ENCODE measurements around the gene TPRG1L. TPM values are rescaled to one million over a fixed set of nuclear protein-coding genes. Genes with fewer than 3 reads are reported as not detected.

TPRG1L gene
- total and polyA plus RNA-seq, 4 donors = 35.4 to 51.0 (median 40.5) TPM

- no peak for ATAC-seq (ENCODE audit: low FRiP score)
- 90 to 91% methylated on average over 14 of the region's 14 CpGs for WGBS, 2 donors
- H3K27me3 ChIP-seq (ENCODE audit: control insufficient read depth in 1 of 2, insufficient read depth in 2 of 2, low read length in 1 of 2) = no peaks in the 10 kb centered on the region
Measured at GRCh38 chr1:3664700-3665375, 40.0 kb downstream of the TPRG1L start.

GRCh38 chr1:3668148-3668547 is 43.3 kb downstream of the TPRG1L start:
- Histone ChIP-seq H3K27me3 (ENCODE audit: control insufficient read depth in 1 of 2, insufficient read depth in 2 of 2, low read length in 1 of 2) (no peaks in the 10 kb centered on the region), H3K9me3 (ENCODE audit: control insufficient read depth, low read length) (no peaks in the 10 kb centered on the region), H3K4me1 (ENCODE audit: control insufficient read depth in 1 of 2, insufficient read depth in 2 of 2, low read length in 2 of 2) (no peaks in the 10 kb centered on the region), H3K27ac (ENCODE audit: low read depth in 1 of 2, low read length in 2 of 2) (no peak overlapping the region), H3K36me3 (ENCODE audit: control insufficient read depth in 1 of 2, insufficient read depth in 2 of 2, low read length in 1 of 2) (no peaks in the 10 kb centered on the region), H3K4me3 (ENCODE audit: low read length in 2 of 2) (no peak overlapping the region)
- DNase-seq (peak in 1 of 2 donors; percentile 43), ATAC-seq (ENCODE audit: low FRiP score) (no peak)
- intact Hi-C loops (cut with DNase I) = no loop called here
- 76 to 78% methylated on average over 8 of the region's 8 CpGs for WGBS, 2 donors

More at GRCh38 chr1:3664700-3665375, 40.0 kb downstream of the TPRG1L start:
- Histone ChIP-seq H3K9me3 (ENCODE audit: control insufficient read depth, low read length) (no peaks in the 10 kb centered on the region), H3K4me3 (ENCODE audit: low read length in 2 of 2) (no peak overlapping the region), H3K36me3 (ENCODE audit: control insufficient read depth in 1 of 2, insufficient read depth in 2 of 2, low read length in 1 of 2) (no peaks in the 10 kb centered on the region), H3K4me1 (ENCODE audit: control insufficient read depth in 1 of 2, insufficient read depth in 2 of 2, low read length in 2 of 2) (no peaks in the 10 kb centered on the region), H3K27ac (ENCODE audit: low read depth in 1 of 2, low read length in 2 of 2) (no peak overlapping the region)
- intact Hi-C loops (cut with DNase I) = no loop called here
- peak; percentile 14 to 26 for DNase-seq

DNA sequence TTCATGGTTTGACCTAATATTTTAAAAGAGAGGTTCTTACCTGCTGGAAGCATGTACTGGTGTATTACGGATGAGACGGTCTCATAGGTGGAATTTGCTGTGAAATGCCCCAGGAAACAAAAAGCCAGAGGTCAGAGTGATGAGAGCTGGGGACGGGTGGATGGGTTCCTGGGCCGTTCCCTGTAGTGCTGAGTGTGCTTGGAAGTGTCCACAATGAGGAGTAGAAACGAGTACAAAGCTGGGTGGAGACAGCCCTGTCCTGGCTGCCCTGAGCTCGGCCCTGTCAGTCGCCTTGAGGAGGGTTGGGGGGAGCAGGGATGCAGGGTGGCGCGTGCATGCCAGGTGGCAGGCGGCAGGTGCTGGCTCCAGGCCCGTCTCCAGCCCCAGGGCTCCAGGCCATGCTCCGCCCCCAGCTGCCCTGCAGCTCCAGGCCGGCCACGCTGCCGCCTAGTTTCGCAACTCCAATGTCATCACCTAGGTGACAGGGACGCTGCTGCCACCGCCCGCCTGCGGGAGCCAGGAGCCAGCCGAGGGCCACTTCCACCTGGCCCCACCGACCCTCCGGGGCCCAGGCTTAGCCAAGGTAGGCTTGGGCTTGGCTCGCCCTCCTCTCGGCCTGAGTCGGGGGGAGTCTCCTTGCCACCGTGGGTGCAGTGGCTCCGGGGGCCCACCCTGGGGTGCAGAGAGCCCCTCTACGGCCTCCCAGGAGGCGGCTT is 43.9 kb downstream of the TPRG1L start:
- peak; percentile 58 for ATAC-seq (ENCODE audit: low FRiP score)
- WGBS, 2 donors = 21 to 27% methylated on average over 27 to 30 of the region's 30 CpGs
- no peaks in the 10 kb centered on the region for H3K4me1 ChIP-seq (ENCODE audit: control insufficient read depth in 1 of 2, insufficient read depth in 2 of 2, low read length in 2 of 2)
- H3K9me3 ChIP-seq (ENCODE audit: control insufficient read depth, low read length) = no peaks in the 10 kb centered on the region
- DNase-seq = peak; percentile 79 to 84
- H3K27ac ChIP-seq (ENCODE audit: low read depth in 1 of 2, low read length in 2 of 2) = no peak overlapping the region
- H3K36me3 ChIP-seq (ENCODE audit: control insufficient read depth in 1 of 2, insufficient read depth in 2 of 2, low read length in 1 of 2) = no peaks in the 10 kb centered on the region
- H3K4me3 ChIP-seq (ENCODE audit: low read length in 2 of 2) = no peak overlapping the region
- intact Hi-C loops (cut with DNase I) = no loop called here
- H3K27me3 ChIP-seq (ENCODE audit: control insufficient read depth in 1 of 2, insufficient read depth in 2 of 2, low read length in 1 of 2) = no peaks in the 10 kb centered on the region

DNA sequence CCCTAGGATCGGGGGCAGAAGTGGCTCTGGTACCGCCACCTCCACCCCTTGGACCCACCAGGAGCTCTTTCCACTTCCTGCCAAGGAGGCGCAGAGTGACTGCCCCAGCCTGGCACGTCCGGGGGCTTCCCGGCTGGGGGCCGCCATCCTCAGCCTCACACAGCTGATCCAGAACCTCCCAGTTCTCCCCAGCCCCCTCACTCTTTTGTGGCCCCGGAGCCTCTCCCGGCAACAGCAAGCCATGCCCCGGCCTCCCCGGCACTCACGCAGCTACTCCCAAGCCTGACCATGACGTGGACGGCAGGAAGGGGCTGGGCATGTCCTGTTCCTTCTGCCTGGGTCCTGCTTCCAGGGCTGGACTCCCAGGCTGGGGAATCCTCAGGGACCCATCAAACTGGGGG is 44.6 kb downstream of the TPRG1L start:
- 75 to 85% methylated on average over 14 of the region's 14 CpGs for WGBS, 2 donors
- Histone ChIP-seq H3K9me3 (ENCODE audit: control insufficient read depth, low read length) (no peaks in the 10 kb centered on the region), H3K27me3 (ENCODE audit: control insufficient read depth in 1 of 2, insufficient read depth in 2 of 2, low read length in 1 of 2) (no peaks in the 10 kb centered on the region), H3K4me3 (ENCODE audit: low read length in 2 of 2) (no peak overlapping the region), H3K27ac (ENCODE audit: low read depth in 1 of 2, low read length in 2 of 2) (no peak overlapping the region), H3K36me3 (ENCODE audit: control insufficient read depth in 1 of 2, insufficient read depth in 2 of 2, low read length in 1 of 2) (no peaks in the 10 kb centered on the region), H3K4me1 (ENCODE audit: control insufficient read depth in 1 of 2, insufficient read depth in 2 of 2, low read length in 2 of 2) (no peaks in the 10 kb centered on the region)
- ATAC-seq (ENCODE audit: low FRiP score) = no peak
- intact Hi-C loops (cut with DNase I) = no loop called here
- peak; percentile 44 to 72 for DNase-seq

DNA sequence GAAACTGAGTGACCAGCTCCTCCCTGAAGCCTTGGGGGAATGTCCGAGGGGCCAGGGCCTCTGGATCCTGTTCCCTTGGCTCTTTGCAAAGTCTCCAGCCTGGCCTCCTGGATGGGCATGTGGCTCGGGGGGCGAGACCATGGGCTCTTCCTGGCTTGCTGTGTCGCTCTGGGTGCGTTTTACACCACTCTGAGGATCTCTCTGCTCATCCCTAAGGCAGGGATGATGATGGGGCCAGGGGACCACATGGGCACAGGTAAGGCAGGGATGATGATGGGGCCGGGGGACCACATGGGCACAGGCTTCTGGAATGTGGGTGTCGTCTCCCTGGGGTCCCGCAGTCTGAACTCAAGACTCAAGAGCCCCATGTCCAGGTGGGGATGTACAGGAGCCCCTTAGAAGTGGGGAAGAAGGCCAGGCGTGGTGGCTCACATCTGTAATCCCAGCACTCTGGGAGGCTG is 45.2 kb downstream of the TPRG1L start:
- intact Hi-C loops (cut with DNase I) = no loop called here
- Histone ChIP-seq H3K4me3 (ENCODE audit: low read length in 2 of 2) (no peak overlapping the region), H3K36me3 (ENCODE audit: control insufficient read depth in 1 of 2, insufficient read depth in 2 of 2, low read length in 1 of 2) (no peaks in the 10 kb centered on the region), H3K27me3 (ENCODE audit: control insufficient read depth in 1 of 2, insufficient read depth in 2 of 2, low read length in 1 of 2) (no peaks in the 10 kb centered on the region), H3K4me1 (ENCODE audit: control insufficient read depth in 1 of 2, insufficient read depth in 2 of 2, low read length in 2 of 2) (no peaks in the 10 kb centered on the region), H3K9me3 (ENCODE audit: control insufficient read depth, low read length) (no peaks in the 10 kb centered on the region), H3K27ac (ENCODE audit: low read depth in 1 of 2, low read length in 2 of 2) (no peak overlapping the region)
- peak; percentile 12 to 46 for DNase-seq
- no peak for ATAC-seq (ENCODE audit: low FRiP score)
- 88 to 93% methylated on average over 9 of the region's 9 CpGs for WGBS, 2 donors

GRCh38 chr1:3670823-3671265 is 46.0 kb downstream of the TPRG1L start:
- 83 to 87% methylated on average over 15 of the region's 15 CpGs for WGBS, 2 donors
- peak; percentile 43 to 77 for DNase-seq
- no peak for ATAC-seq (ENCODE audit: low FRiP score)
- Histone ChIP-seq H3K27ac (ENCODE audit: low read depth in 1 of 2, low read length in 2 of 2) (no peak overlapping the region), H3K9me3 (ENCODE audit: control insufficient read depth, low read length) (no peaks in the 10 kb centered on the region), H3K4me1 (ENCODE audit: control insufficient read depth in 1 of 2, insufficient read depth in 2 of 2, low read length in 2 of 2) (no peaks in the 10 kb centered on the region), H3K4me3 (ENCODE audit: low read length in 2 of 2) (no peak overlapping the region), H3K27me3 (ENCODE audit: control insufficient read depth in 1 of 2, insufficient read depth in 2 of 2, low read length in 1 of 2) (no peaks in the 10 kb centered on the region), H3K36me3 (ENCODE audit: control insufficient read depth in 1 of 2, insufficient read depth in 2 of 2, low read length in 1 of 2) (no peaks in the 10 kb centered on the region)
- intact Hi-C loops (cut with DNase I) = no loop called here

DNA sequence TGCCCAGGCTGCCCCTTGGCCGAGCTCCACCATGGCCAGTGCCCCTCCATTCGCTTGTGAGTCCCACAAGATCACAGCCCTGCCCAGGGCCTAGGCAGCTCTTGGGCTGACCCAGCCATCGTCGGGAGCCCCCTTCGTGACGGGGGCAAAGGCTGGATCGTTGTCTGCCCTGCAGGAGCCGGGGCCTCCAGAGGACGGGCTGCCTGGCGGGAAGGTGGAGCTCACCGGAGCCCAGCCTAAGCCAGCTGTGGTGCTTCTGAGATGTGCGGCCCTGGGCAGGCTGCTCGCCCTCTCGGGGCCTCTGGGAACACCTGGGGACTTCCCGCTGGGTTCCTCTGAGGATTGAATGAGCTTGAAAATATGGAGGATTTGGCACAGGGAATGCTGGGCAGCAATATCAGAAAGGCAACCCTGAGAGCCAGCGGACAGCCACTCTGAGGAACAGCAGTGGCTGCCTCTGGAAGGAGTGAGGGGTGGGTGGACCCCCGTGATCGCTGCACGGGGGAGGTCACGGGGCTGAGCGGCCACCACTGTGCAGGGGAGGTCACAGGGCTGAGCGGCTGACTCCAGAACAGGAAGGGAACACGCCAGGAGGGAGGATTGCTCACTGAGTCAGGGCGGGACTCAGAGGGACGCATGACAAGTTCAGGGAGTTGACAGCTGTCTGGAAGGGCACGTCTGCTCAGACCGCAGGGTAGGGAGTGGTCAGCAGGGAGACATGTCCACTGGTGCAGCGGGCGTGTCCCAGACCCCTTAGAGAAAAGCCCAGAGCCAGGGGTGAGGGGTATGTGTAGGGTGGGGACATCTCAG is 46.8 kb downstream of the TPRG1L start:
- DNase-seq (peak; percentile 36 to 70), ATAC-seq (ENCODE audit: low FRiP score) (no peak)
- Histone ChIP-seq H3K4me3 (ENCODE audit: low read length in 2 of 2) (no peak overlapping the region), H3K4me1 (ENCODE audit: control insufficient read depth in 1 of 2, insufficient read depth in 2 of 2, low read length in 2 of 2) (no peaks in the 10 kb centered on the region), H3K9me3 (ENCODE audit: control insufficient read depth, low read length) (no peaks in the 10 kb centered on the region), H3K36me3 (ENCODE audit: control insufficient read depth in 1 of 2, insufficient read depth in 2 of 2, low read length in 1 of 2) (no peaks in the 10 kb centered on the region), H3K27ac (ENCODE audit: low read depth in 1 of 2, low read length in 2 of 2) (no peak overlapping the region), H3K27me3 (ENCODE audit: control insufficient read depth in 1 of 2, insufficient read depth in 2 of 2, low read length in 1 of 2) (no peaks in the 10 kb centered on the region)
- intact Hi-C loops (cut with DNase I) = no loop called here
- 58 to 68% methylated on average over 29 of the region's 29 CpGs for WGBS, 2 donors

GRCh38 chr1:3672231-3672970 is 47.6 kb downstream of the TPRG1L start:
- H3K4me1 ChIP-seq (ENCODE audit: control insufficient read depth in 1 of 2, insufficient read depth in 2 of 2, low read length in 2 of 2) = no peaks in the 10 kb centered on the region
- DNase-seq (peak; percentile 36 to 51), ATAC-seq (ENCODE audit: low FRiP score) (no peak)
- intact Hi-C loops (cut with DNase I) = no loop called here
- H3K4me3 ChIP-seq (ENCODE audit: low read length in 2 of 2) = no peak overlapping the region
- no peak overlapping the region for H3K27ac ChIP-seq (ENCODE audit: low read depth in 1 of 2, low read length in 2 of 2)
- WGBS, 2 donors = 84 to 86% methylated on average over 21 of the region's 21 CpGs
- no peaks in the 10 kb centered on the region for H3K27me3 ChIP-seq (ENCODE audit: control insufficient read depth in 1 of 2, insufficient read depth in 2 of 2, low read length in 1 of 2)
- H3K36me3 ChIP-seq (ENCODE audit: control insufficient read depth in 1 of 2, insufficient read depth in 2 of 2, low read length in 1 of 2) = no peaks in the 10 kb centered on the region
- no peaks in the 10 kb centered on the region for H3K9me3 ChIP-seq (ENCODE audit: control insufficient read depth, low read length)
